H7 (cell line): ENCODE data around the gene MYBL2. TPM values are rescaled to one million over a fixed set of nuclear protein-coding genes. Genes with fewer than 3 reads are reported as not detected.
"Not testable (repeated sequence)": the region's sequence is repeated elsewhere in the genome, so short reads cannot be mapped to it uniquely, and the experiment has no call there.

Experiments used
- DNase-seq: peaks from one replicate; pipeline ENCODE4 v3.0.0; 2012
- H3K27me3 ChIP-seq: 2 replicates; pipeline ENCODE4 v1.6.0; 2011; ENCODE audit warnings: mild to moderate bottlenecking, low read length; ENCODE audit not compliant: control insufficient read depth, insufficient read depth
- H3K36me3 ChIP-seq: replicated peaks from 2 replicates; pipeline ENCODE4 v1.5.1; 2011; ENCODE audit warnings: low read length; ENCODE audit not compliant: control insufficient read depth, insufficient read depth
- H3K4me3 ChIP-seq: 2 replicates; pipeline ENCODE4 v1.5.1; 2011; ENCODE audit warnings: low read depth, mild to moderate bottlenecking, control low read depth, low read length, moderate library complexity; ENCODE audit not compliant: insufficient read depth
- total RNA-seq: library from RNA; depleted of rRNA; stranded (reverse); fragments of >200 nt; shearing (Covaris generic); gene quantifications from 2 replicates; pipeline ENCODE4 v1.2.3, GENCODE V29; 2014; rRNA removed

The MYBL2 gene
- 76.2 and 111 TPM in 2 replicates for total RNA-seq

GRCh38 chr20:43666376-43667328 is at the start of gene MYBL2:
Gene MYBL2 (plus strand): TSS chr20:43667114. CDS start chr20:43667284, 170 bp downstream.
- Histone ChIP-seq H3K27me3 (peaks cover 2% of the 10 kb centered on the region; the same call in 1 of the 2 replicates), H3K36me3 (peaks cover 2% of the 10 kb centered on the region), H3K4me3 (peak within 1 kb of the TSS; percentile 77)
- DNase-seq = peak; percentile 97

DNA sequence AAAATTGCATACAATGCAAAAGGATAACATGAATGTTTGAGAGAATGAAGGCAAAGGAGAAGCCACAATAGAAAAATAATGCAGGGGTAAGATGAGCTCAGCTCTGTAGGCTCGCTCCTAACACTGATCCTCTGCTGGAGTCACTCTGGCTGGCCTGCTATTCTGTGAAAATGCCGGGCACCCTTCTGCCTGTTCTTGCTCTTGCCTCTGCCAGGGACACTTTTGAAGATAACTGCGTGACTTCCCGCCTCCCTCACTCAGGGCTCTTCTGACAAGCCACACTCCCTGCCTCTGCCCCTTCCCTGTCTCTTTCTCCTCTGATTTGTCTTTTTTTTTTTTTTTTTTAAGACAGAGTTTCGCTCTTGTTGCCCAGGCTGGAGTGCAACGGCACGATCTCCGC is 35.3 kb upstream of the MYBL2 start:
- Histone ChIP-seq H3K4me3 (no peak overlapping the region), H3K36me3 (peaks cover 4% of the 10 kb centered on the region), H3K27me3 (no peaks in the 10 kb centered on the region)
- DNase-seq = no peak

- H3K27me3 ChIP-seq = no peaks in the 10 kb centered on the region
- H3K36me3 ChIP-seq = peaks cover 7% of the 10 kb centered on the region
Measured at GRCh38 chr20:43636429-43636828, 30.5 kb upstream of the MYBL2 start.

GRCh38 chr20:43642548-43642947 is 24.4 kb upstream of the MYBL2 start:
- H3K4me3 ChIP-seq = no peak overlapping the region
- DNase-seq = no peak
- no peaks in the 10 kb centered on the region for H3K27me3 ChIP-seq
- H3K36me3 ChIP-seq = peaks cover 7% of the 10 kb centered on the region

More at GRCh38 chr20:43636429-43636828, 30.5 kb upstream of the MYBL2 start:
- DNase-seq = no peak
- no peak overlapping the region for H3K4me3 ChIP-seq

DNA sequence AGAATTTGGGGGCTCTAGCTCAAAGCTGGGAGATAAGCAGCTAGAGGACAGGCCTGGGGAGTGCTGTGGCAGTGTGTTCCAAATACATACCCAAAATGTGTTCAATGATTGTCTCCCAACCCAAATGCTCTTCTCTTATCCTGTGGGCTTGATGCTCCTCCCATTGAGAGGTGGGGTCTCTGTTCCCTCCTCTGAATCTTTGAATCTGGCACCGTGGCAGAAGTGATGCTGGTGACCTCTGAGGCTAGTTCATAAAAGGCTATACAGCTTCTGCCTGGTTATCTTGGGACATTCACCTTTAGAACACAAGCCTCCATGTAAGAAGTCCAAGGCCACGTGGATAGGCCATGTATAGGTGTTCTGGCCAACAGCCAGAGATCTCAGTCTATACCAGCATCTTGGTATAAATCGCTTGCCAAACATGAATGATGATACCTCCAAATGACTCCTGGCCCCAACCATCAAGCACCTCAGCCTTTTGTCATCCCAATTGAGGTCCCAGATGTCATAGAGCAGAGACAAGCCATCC is 15.9 kb upstream of the MYBL2 start:
- H3K27me3 ChIP-seq = no peaks in the 10 kb centered on the region
- DNase-seq = no peak
- peaks cover 4% of the 10 kb centered on the region; the same call in 1 of the 2 replicates for H3K36me3 ChIP-seq
- no peak overlapping the region for H3K4me3 ChIP-seq

GRCh38 chr20:43651650-43652184 is 15.2 kb upstream of the MYBL2 start:
- H3K36me3 ChIP-seq, H3K27me3 ChIP-seq, DNase-seq, H3K4me3 ChIP-seq: not testable (repeated sequence)

DNA sequence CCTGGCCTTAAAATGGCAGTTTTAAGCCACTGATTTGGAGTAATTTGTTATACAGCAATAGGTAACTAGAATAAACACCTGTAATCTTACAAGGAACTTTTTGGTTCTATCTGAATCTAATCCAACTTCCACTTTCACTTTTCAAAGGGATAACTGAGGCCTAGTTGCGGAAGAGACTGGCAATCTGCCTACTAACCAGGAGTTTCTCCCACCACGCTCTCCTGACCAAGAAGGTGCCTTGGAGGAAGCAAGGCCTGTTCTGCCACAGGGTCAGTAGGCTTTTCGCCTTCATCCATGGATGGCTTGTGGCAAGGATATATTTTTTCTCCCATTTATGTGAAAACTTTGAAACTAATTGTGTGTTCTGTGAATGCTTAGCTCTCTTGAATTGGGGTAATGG is 12.9 kb upstream of the MYBL2 start:
- no peaks in the 10 kb centered on the region for H3K36me3 ChIP-seq
- no peaks in the 10 kb centered on the region for H3K27me3 ChIP-seq
- H3K4me3 ChIP-seq = no peak overlapping the region
- DNase-seq = no peak

- H3K27me3 ChIP-seq, H3K4me3 ChIP-seq, H3K36me3 ChIP-seq, DNase-seq: not testable (repeated sequence)
Measured at GRCh38 chr20:43655176-43655575, 11.7 kb upstream of the MYBL2 start.

- DNase-seq = no peak
- H3K4me3 ChIP-seq = no peak overlapping the region
- no peaks in the 10 kb centered on the region; the same call in 1 of the 2 replicates for H3K27me3 ChIP-seq
- no peaks in the 10 kb centered on the region for H3K36me3 ChIP-seq
Measured at GRCh38 chr20:43655937-43656336, 11.0 kb upstream of the MYBL2 start.

DNA sequence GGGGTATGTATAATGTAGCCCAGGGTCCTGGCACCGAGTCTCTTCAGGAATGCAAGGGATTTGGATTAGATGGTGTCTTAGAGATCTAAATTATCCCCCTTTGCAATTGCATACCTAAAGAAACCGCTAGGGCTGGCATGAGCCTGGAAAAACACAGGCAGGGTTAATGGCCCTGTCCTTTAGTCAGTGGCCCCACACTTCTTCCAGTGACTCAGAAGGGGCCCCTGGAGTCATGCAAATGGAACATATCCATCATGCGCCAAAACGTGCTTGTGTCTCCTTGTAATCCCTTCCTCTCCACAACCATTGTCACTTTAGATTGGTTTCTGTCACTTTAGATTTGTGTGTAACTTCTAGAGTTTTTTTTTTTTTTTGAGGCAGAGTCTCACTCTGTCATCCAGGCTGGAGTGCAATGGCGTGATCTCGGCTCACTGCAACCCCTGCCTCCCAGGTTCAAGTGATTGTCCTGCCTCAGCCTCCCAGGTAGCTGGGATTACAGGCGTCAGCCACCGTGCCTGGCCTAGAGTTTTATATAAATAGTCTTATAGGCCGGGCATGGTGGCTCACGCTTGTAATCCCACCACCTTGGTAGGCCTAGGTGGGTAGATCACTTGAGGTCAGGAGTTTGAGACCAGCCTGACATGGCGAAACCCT is 8.7 kb upstream of the MYBL2 start:
- no peaks in the 10 kb centered on the region for H3K36me3 ChIP-seq
- H3K27me3 ChIP-seq = no peaks in the 10 kb centered on the region; the same call in 1 of the 2 replicates
- peak overlapping the region; percentile 88 for H3K4me3 ChIP-seq
- DNase-seq = no peak

- Histone ChIP-seq H3K4me3 (no peak overlapping the region), H3K36me3 (no peaks in the 10 kb centered on the region), H3K27me3 (no peaks in the 10 kb centered on the region; the same call in 1 of the 2 replicates)
- DNase-seq = no peak
Measured at GRCh38 chr20:43658723-43659419, 8.0 kb upstream of the MYBL2 start.

DNA sequence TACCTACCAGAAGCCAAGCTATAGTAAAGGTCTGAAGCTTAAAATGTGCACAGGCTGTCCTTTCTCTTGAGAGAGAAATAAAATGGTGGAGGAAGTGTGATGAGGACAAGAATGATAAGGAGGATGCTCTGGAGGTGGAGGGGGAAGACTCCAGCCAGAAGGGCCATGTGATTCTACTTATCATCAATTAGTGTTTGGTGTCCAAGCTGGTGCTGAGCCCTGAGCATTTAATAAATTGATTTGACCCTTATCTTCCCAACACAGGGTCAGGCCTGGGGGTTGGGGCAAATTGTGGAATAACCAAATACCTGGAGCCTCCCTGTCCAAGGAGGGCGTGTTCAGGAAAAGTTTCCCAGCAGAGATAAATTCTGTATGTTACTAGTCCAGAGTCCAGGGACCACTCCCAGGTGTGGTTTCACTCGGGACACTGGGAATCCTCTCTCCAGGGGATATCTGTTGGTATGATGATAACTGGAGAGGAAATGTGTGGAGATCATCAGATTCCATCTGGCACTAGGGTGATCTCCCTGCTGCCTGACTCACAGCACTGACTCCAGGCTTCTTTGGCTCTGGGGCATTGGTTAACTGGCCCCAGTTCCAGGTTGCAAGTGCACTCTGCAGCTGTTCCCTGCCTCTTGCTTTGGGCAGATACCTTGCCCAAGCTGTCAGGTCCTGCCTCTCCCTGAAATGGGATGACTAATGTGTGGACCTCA is 3.8 kb upstream of the MYBL2 start:
- Histone ChIP-seq H3K27me3 (peaks cover 2% of the 10 kb centered on the region; the same call in 1 of the 2 replicates), H3K4me3 (no peak overlapping the region), H3K36me3 (no peaks in the 10 kb centered on the region)
- DNase-seq = no peak

DNA sequence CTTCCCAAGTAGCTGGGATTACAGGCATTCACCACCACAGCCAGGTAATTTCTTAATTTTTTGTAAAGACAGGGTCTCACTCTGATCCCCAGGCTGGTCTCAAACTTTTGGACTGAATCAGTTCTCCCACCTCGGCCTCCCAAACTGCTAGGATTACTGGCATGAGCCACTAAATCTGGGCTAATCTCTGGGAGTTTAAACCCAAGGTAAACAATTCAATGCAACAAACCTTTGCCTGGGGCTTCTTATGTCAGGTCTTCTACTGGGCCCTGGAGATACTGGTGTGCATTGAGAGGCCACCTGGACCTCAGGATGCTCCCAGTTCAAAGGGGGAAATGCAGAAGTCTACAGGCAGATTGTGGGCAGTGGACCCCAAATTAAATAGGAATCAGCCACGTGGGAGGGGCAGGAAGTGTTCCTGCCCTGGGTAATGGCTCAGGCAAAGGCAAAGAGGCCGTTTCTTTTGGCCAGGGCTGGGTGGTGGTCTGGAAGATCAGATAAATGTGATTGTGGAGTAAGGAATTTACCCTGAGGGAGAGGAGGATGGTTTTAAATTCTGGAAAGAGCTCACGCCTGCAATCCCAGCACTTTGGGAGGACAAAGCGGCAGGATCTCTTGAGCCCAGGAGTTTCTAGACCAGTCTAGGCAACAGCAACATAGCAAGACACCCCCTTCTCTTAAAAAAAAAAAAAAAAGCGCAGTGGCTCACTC is 1.3 kb upstream of the MYBL2 start:
- peaks cover 2% of the 10 kb centered on the region; the same call in 1 of the 2 replicates for H3K27me3 ChIP-seq
- peaks cover 1% of the 10 kb centered on the region for H3K36me3 ChIP-seq
- DNase-seq = no peak

More for the DNA sequence above, 1.3 kb upstream of the MYBL2 start:
- H3K4me3 ChIP-seq = no peak overlapping the region
